ENCODE results near the gene CPN2. TPM values are rescaled to one million over a fixed set of nuclear protein-coding genes. Genes with fewer than 3 reads are reported as not detected.

Gene CPN2
- total and polyA plus RNA-seq, 4 donors: not detected

- Histone ChIP-seq H3K9me3 (ENCODE audit: control insufficient read depth in 4 of 4, insufficient read depth in 3 of 4, low read length in 3 of 4) (no peaks in the 10 kb centered on the region), H3K9ac (ENCODE audit: insufficient read depth in 1 of 2, low read length in 2 of 2) (no peak overlapping the region), H3K36me3 (ENCODE audit: control insufficient read depth in 4 of 4, insufficient read depth in 4 of 4, low read length in 4 of 4) (no peaks in the 10 kb centered on the region), H3K4me1 (ENCODE audit: control insufficient read depth in 5 of 5, insufficient read depth in 5 of 5, low read length in 5 of 5) (peaks cover 0 to 17% (median 0%) of the 10 kb centered on the region in 5 donors), H3K4me3 (no peak overlapping the region), H3K27ac (ENCODE audit: low read depth in 1 of 2, low read length in 1 of 2) (no peak overlapping the region), H3K27me3 (ENCODE audit: control insufficient read depth in 3 of 3, insufficient read depth in 3 of 3, low read length in 2 of 3) (peaks cover 0 to 13% (median 4%) of the 10 kb centered on the region in 3 donors)
- TF ChIP-seq, protein P1, sequence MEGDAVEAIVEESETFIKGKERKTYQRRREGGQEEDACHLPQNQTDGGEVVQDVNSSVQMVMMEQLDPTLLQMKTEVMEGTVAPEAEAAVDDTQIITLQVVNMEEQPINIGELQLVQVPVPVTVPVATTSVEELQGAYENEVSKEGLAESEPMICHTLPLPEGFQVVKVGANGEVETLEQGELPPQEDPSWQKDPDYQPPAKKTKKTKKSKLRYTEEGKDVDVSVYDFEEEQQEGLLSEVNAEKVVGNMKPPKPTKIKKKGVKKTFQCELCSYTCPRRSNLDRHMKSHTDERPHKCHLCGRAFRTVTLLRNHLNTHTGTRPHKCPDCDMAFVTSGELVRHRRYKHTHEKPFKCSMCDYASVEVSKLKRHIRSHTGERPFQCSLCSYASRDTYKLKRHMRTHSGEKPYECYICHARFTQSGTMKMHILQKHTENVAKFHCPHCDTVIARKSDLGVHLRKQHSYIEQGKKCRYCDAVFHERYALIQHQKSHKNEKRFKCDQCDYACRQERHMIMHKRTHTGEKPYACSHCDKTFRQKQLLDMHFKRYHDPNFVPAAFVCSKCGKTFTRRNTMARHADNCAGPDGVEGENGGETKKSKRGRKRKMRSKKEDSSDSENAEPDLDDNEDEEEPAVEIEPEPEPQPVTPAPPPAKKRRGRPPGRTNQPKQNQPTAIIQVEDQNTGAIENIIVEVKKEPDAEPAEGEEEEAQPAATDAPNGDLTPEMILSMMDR (IDR thresholded peaks at IDR 0.05; ENCODE audit: control extremely low read depth, extremely low read depth): no peak
- ATAC-seq (ENCODE audit: insufficient read depth, low FRiP score): no peak
- WGBS, 2 donors: 86 to 87% methylated on average over 14 of the region's 14 CpGs
- no peak for DNase-seq
Measured at GRCh38 chr3:194328942-194329582, 22.1 kb downstream of the CPN2 start.

- H3K36me3 ChIP-seq (ENCODE audit: control insufficient read depth in 4 of 4, insufficient read depth in 4 of 4, low read length in 4 of 4): no peaks in the 10 kb centered on the region
- DNase-seq (peak; percentile 47 to 64 (median 54)), ATAC-seq (ENCODE audit: insufficient read depth, low FRiP score) (no peak)
- no peak overlapping the region for H3K27ac ChIP-seq (ENCODE audit: low read depth in 1 of 2, low read length in 1 of 2)
- H3K9ac ChIP-seq (ENCODE audit: insufficient read depth in 1 of 2, low read length in 2 of 2): no peak overlapping the region
- WGBS, 2 donors: 82 to 89% methylated on average over 27 of the region's 27 CpGs
- no peak overlapping the region for H3K4me3 ChIP-seq
- peaks cover 0 to 20% (median 0%) of the 10 kb centered on the region in 5 donors for H3K4me1 ChIP-seq (ENCODE audit: control insufficient read depth in 5 of 5, insufficient read depth in 5 of 5, low read length in 5 of 5)
- peaks cover 0 to 11% (median 2%) of the 10 kb centered on the region in 3 donors for H3K27me3 ChIP-seq (ENCODE audit: control insufficient read depth in 3 of 3, insufficient read depth in 3 of 3, low read length in 2 of 3)
- H3K9me3 ChIP-seq (ENCODE audit: control insufficient read depth in 4 of 4, insufficient read depth in 3 of 4, low read length in 3 of 4): no peaks in the 10 kb centered on the region
- TF ChIP-seq, protein P1 (IDR thresholded peaks at IDR 0.05; ENCODE audit: control extremely low read depth, extremely low read depth): no peak
Measured at GRCh38 chr3:194328053-194328657, 23.0 kb downstream of the CPN2 start.

- TF ChIP-seq, protein P1 (IDR thresholded peaks at IDR 0.05; ENCODE audit: control extremely low read depth, extremely low read depth): no peak
- ATAC-seq (ENCODE audit: insufficient read depth, low FRiP score): no peak
- WGBS, 2 donors: 93% methylated on average over 5 of the region's 5 CpGs
Measured at GRCh38 chr3:194327218-194328052, 23.7 kb downstream of the CPN2 start.

More at GRCh38 chr3:194327218-194328052, 23.7 kb downstream of the CPN2 start:
- Histone ChIP-seq H3K27ac (ENCODE audit: low read depth in 1 of 2, low read length in 1 of 2) (no peak overlapping the region), H3K36me3 (ENCODE audit: control insufficient read depth in 4 of 4, insufficient read depth in 4 of 4, low read length in 4 of 4) (no peaks in the 10 kb centered on the region), H3K4me1 (ENCODE audit: control insufficient read depth in 5 of 5, insufficient read depth in 5 of 5, low read length in 5 of 5) (peaks cover 0 to 20% (median 0%) of the 10 kb centered on the region in 5 donors), H3K9ac (ENCODE audit: insufficient read depth in 1 of 2, low read length in 2 of 2) (no peak overlapping the region), H3K4me3 (no peak overlapping the region), H3K27me3 (ENCODE audit: control insufficient read depth in 3 of 3, insufficient read depth in 3 of 3, low read length in 2 of 3) (peaks cover 0 to 3% (median 0%) of the 10 kb centered on the region in 3 donors), H3K9me3 (ENCODE audit: control insufficient read depth in 4 of 4, insufficient read depth in 3 of 4, low read length in 3 of 4) (no peaks in the 10 kb centered on the region)
- peak in 2 of 3 donors; percentile 59 to 69 for DNase-seq

Data from lung (tissue), 12 donors.